ENCODE results near the gene GRAP2. TPM values are rescaled to one million over a fixed set of nuclear protein-coding genes. Genes with fewer than 3 reads are reported as not detected.

Gene GRAP2
- total RNA-seq, 1 donor from 2014 or later, result not detected

- H3K27me3 ChIP-seq, result peaks cover 8% of the 10 kb centered on the region
- TF ChIP-seq EZH2phosphoT487 (IDR thresholded peaks at IDR 0.05), result no peak
- no peak for TF ChIP-seq CTCF (IDR thresholded peaks at IDR 0.05)
- TF ChIP-seq EZH2 (IDR thresholded peaks at IDR 0.05), result no peak
- Mint-ChIP-seq H3K36me3 (no peaks in the 10 kb centered on the region), H3K27ac (no peak overlapping the region), H3K27me3 (ENCODE audit: insufficient read depth, low read depth) (peaks cover 8% of the 10 kb centered on the region), H3K4me3 (no peak overlapping the region), H3K9me3 (no peaks in the 10 kb centered on the region), H3K4me1 (peaks cover 36% of the 10 kb centered on the region)
- no peaks in the 10 kb centered on the region for H3K79me2 ChIP-seq (ENCODE audit: low read depth)
- H3K4me1 ChIP-seq, result peaks cover 52% of the 10 kb centered on the region
- H3K27ac ChIP-seq, result no peak overlapping the region
- H4K20me1 ChIP-seq (ENCODE audit: low read depth), result peaks cover 3% of the 10 kb centered on the region
- H2AFZ ChIP-seq (replicated peaks), result no peak overlapping the region
- H3K9ac ChIP-seq, result no peak overlapping the region
- H3K4me3 ChIP-seq, result no peak overlapping the region
- H3K36me3 ChIP-seq, result no peaks in the 10 kb centered on the region
- DNase-seq (ENCODE audit: low spot score), result no peak
- no peak overlapping the region for H3K4me2 ChIP-seq
- no peaks in the 10 kb centered on the region for H3K9me3 ChIP-seq (ENCODE audit: low read depth)
- H3F3A ChIP-seq (ENCODE audit: low read depth), result peaks cover 26% of the 10 kb centered on the region
Measured at GRCh38 chr22:39937906-39938305, 37.0 kb downstream of the GRAP2 start.

GRCh38 chr22:39938509-39939111, 37.7 kb downstream of the GRAP2 start:
- no peak overlapping the region for H3K4me2 ChIP-seq
- no peak overlapping the region for H3K9ac ChIP-seq
- Mint-ChIP-seq H3K27ac (no peak overlapping the region), H3K4me3 (no peak overlapping the region), H3K9me3 (no peaks in the 10 kb centered on the region), H3K27me3 (ENCODE audit: insufficient read depth, low read depth) (peaks cover 8% of the 10 kb centered on the region), H3K36me3 (no peaks in the 10 kb centered on the region), H3K4me1 (peaks cover 36% of the 10 kb centered on the region)
- peaks cover 46% of the 10 kb centered on the region for H3K4me1 ChIP-seq
- H2AFZ ChIP-seq (replicated peaks), result no peak overlapping the region
- H3F3A ChIP-seq (ENCODE audit: low read depth), result peaks cover 19% of the 10 kb centered on the region
- no peaks in the 10 kb centered on the region for H3K9me3 ChIP-seq (ENCODE audit: low read depth)
- TF ChIP-seq EZH2 (IDR thresholded peaks at IDR 0.05) (no peak), EZH2phosphoT487 (IDR thresholded peaks at IDR 0.05) (no peak), CTCF (IDR thresholded peaks at IDR 0.05) (no peak)
- no peaks in the 10 kb centered on the region for H3K79me2 ChIP-seq (ENCODE audit: low read depth)
- H3K36me3 ChIP-seq, result no peaks in the 10 kb centered on the region
- peaks cover 8% of the 10 kb centered on the region for H3K27me3 ChIP-seq
- no peaks in the 10 kb centered on the region for H4K20me1 ChIP-seq (ENCODE audit: low read depth)
- H3K27ac ChIP-seq, result no peak overlapping the region
- no peak for DNase-seq (ENCODE audit: low spot score)
- no peak overlapping the region for H3K4me3 ChIP-seq

DNA sequence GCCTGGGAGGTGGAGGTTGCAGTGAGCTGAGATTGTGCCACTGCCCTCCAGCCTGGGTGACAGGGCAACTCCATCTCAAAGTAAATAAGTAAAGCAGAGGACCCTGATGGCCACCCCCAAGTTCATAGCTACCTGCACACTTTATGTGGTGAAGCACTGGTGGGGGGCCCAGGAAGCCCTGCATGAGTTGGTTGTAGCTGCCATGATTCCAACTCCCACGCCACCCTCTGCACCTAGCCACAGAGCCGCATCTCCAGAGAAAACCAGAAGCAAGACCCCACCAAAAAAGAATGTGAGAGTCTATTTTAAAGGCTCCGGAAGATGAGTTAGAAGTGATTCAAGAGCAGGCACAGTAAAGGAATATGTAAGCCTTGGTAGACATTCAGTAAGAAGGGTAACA, 38.9 kb downstream of the GRAP2 start:
- Histone ChIP-seq H3K4me3 (no peak overlapping the region), H3K9me3 (ENCODE audit: low read depth) (no peaks in the 10 kb centered on the region), H3K27me3 (peaks cover 11% of the 10 kb centered on the region), H3K9ac (no peak overlapping the region), H3K36me3 (no peaks in the 10 kb centered on the region), H3K27ac (no peak overlapping the region), H3K4me1 (peaks cover 40% of the 10 kb centered on the region), H3K4me2 (no peak overlapping the region), H3K79me2 (ENCODE audit: low read depth) (no peaks in the 10 kb centered on the region), H2AFZ (replicated peaks) (no peak overlapping the region), H4K20me1 (ENCODE audit: low read depth) (peaks cover 2% of the 10 kb centered on the region), H3F3A (ENCODE audit: low read depth) (peaks cover 15% of the 10 kb centered on the region)
- peaks cover 33% of the 10 kb centered on the region for H3K4me1 Mint-ChIP-seq
- H3K36me3 Mint-ChIP-seq, result no peaks in the 10 kb centered on the region
- no peak overlapping the region for H3K27ac Mint-ChIP-seq
- no peak for TF ChIP-seq EZH2phosphoT487 (IDR thresholded peaks at IDR 0.05)
- no peak for TF ChIP-seq EZH2 (IDR thresholded peaks at IDR 0.05)
- no peak for TF ChIP-seq CTCF (IDR thresholded peaks at IDR 0.05)
- peaks cover 4% of the 10 kb centered on the region for H3K27me3 Mint-ChIP-seq (ENCODE audit: insufficient read depth, low read depth)
- H3K9me3 Mint-ChIP-seq, result no peaks in the 10 kb centered on the region
- no peak for DNase-seq (ENCODE audit: low spot score)
- no peak overlapping the region for H3K4me3 Mint-ChIP-seq

Measured in neural progenitor cell (in vitro differentiated cells).